HPDE6-E6E7 (cell line): ENCODE results near the gene IMP4.

ENCODE experiments used
- DNase-seq: peaks from one replicate; pipeline ENCODE4 v3.0.0; 2011; ENCODE audit warnings: missing footprints; ENCODE audit errors: extremely low spot score

IMP4 gene

GRCh38 chr2:130336150-130336876 lies 6.4 kb upstream of the IMP4 start:
- no peak for DNase-seq

GRCh38 chr2:130336877-130337734 lies 5.6 kb upstream of the IMP4 start:
- peak; percentile 90 for DNase-seq

- DNase-seq = no peak
Observed at GRCh38 chr2:130337735-130338325, 4.9 kb upstream of the IMP4 start.

GRCh38 chr2:130338793-130339345 lies 3.8 kb upstream of the IMP4 start:
- no peak for DNase-seq

GRCh38 chr2:130339885-130340745 lies 2.6 kb upstream of the IMP4 start:
- no peak for DNase-seq

- DNase-seq = peak; percentile 25
Observed at GRCh38 chr2:130341562-130342019, 1.1 kb upstream of the IMP4 start.

- peak; percentile 93 for DNase-seq
Observed at GRCh38 chr2:130342020-130342532, 621 bp upstream of the IMP4 start.

- DNase-seq = no peak
Observed at GRCh38 chr2:130344578-130344977, 1.9 kb downstream of the IMP4 start.

GRCh38 chr2:130345091-130345490 lies 2.4 kb downstream of the IMP4 start:
- no peak for DNase-seq

- DNase-seq = no peak
Observed at GRCh38 chr2:130345611-130346010, 2.9 kb downstream of the IMP4 start.

GRCh38 chr2:130346041-130346740 lies 3.5 kb downstream of the IMP4 start:
- no peak for DNase-seq

- no peak for DNase-seq
Observed at GRCh38 chr2:130346741-130347066, 4.0 kb downstream of the IMP4 start.

- DNase-seq = no peak
Observed at GRCh38 chr2:130347220-130347925, 4.7 kb downstream of the IMP4 start.

GRCh38 chr2:130349174-130349573 lies 6.5 kb downstream of the IMP4 start:
- no peak for DNase-seq

GRCh38 chr2:130351711-130352110 lies 9.0 kb downstream of the IMP4 start:
- DNase-seq = no peak

GRCh38 chr2:130352237-130352636 lies 9.5 kb downstream of the IMP4 start:
- no peak for DNase-seq

- DNase-seq = no peak
Observed at GRCh38 chr2:130353291-130354138, 10.8 kb downstream of the IMP4 start.

GRCh38 chr2:130354139-130354428 lies 11.4 kb downstream of the IMP4 start:
- DNase-seq = no peak

GRCh38 chr2:130355172-130355577 lies 12.5 kb downstream of the IMP4 start:
- no peak for DNase-seq
